Measurements from ENCODE around the gene RAP1GAP. TPM values are rescaled to one million over a fixed set of nuclear protein-coding genes. Genes with fewer than 3 reads are reported as not detected.

Gene RAP1GAP
- total and polyA plus RNA-seq, 9 of the 15 experiments (the other 6 are each of a cell fraction or from before 2014, with no cell fraction given): 0.29 to 30.2 (median 19.2) TPM

- FAIRE-seq: peak; percentile 48
- ChIA-PET CTCF (ENCODE audit: low intra/inter-chr PET ratio) (no interaction called here), POLR2A (interaction anchor here (0.9 kb wide), 1 partner anchor 46 kb away, joined by 4 read pairs; no protein-coding TSS in a partner anchor)
- H3K9ac ChIP-seq (ENCODE audit: insufficient read depth in 1 of 2, low read depth in 2 of 2, low read length in 2 of 2): 0 out of 4 replicates have a peak overlapping the region, but pooled peaks of 1 of the 2 experiments have one; percentile 41
- no peak for DNase-seq (ENCODE audit: extremely low read depth in 1 of 4, low spot score in 3 of 4)
- H3K36me3 ChIP-seq (ENCODE audit: control insufficient read depth, insufficient read depth, low read length): no peaks in the 10 kb centered on the region
- no TSS peak for BruUV-seq (replicated peaks)
- H4K20me1 ChIP-seq (replicated peaks; ENCODE audit: control insufficient read depth, insufficient read depth, low read length): peaks cover 4% of the 10 kb centered on the region
- no peak overlapping the region for H3K27ac ChIP-seq (ENCODE audit: extremely low read depth, low read depth, low read length)
- no peaks in the 10 kb centered on the region for H3K9me3 ChIP-seq (replicated peaks; ENCODE audit: control insufficient read depth, insufficient read depth, low read depth, low read length)
- no peak overlapping the region for H2AFZ ChIP-seq (ENCODE audit: low read depth, low read length)
- in situ Hi-C loops (cut with MboI) (no loop called here), intact Hi-C loops (cut with micrococcal nuclease) (no loop called here)
- H3K4me2 ChIP-seq (ENCODE audit: insufficient read depth, low read length): no peak overlapping the region
- no peaks in the 10 kb centered on the region for H3K9me1 ChIP-seq (ENCODE audit: control insufficient read depth, insufficient read depth, low read length)
- ATAC-seq: no peak
- no peaks in the 10 kb centered on the region for H3K79me2 ChIP-seq (ENCODE audit: control insufficient read depth, insufficient read depth, low read length)
- no peak overlapping the region for H3K4me3 ChIP-seq
- peaks cover 6 to 20% of the 10 kb centered on the region in 2 experiments; a peak in 3 of 5 replicates for H3K4me1 ChIP-seq (replicated peaks in 1 of 2; ENCODE audit: control insufficient read depth in 2 of 2, insufficient read depth in 2 of 2, low read length in 2 of 2)
- WGBS (ENCODE audit: insufficient coverage, low coverage, missing lambda C conversion rate): 29% methylated on average over 14 of the region's 14 CpGs
- peaks cover 0 to 27% of the 10 kb centered on the region in 2 experiments; a peak in 3 of 5 replicates for H3K27me3 ChIP-seq (ENCODE audit: control insufficient read depth in 2 of 2, insufficient read depth in 2 of 2, low read length in 2 of 2)
- TF ChIP-seq PTBP1 (IDR thresholded peaks at IDR 0.05; ENCODE audit: low read depth, low read length) (0 out of 2 replicates have a peak, but pooled peaks have one; percentile 69), ZNF12 (CRISPR knock-in tag; IDR thresholded peaks at IDR 0.05) (no peak), FOXK1 (CRISPR knock-in tag; IDR thresholded peaks at IDR 0.05; ENCODE audit: borderline replicate concordance) (no peak), BMI1 (IDR thresholded peaks at IDR 0.05; ENCODE audit: low read length) (no peak), ZFP36 (IDR thresholded peaks at IDR 0.05; ENCODE audit: low read depth, low read length, partially characterized antibody) (peak; percentile 91), PPARD (CRISPR knock-in tag; IDR thresholded peaks at IDR 0.05) (no peak), BCOR (IDR thresholded peaks at IDR 0.05) (peak; percentile 84), NFE2 (IDR thresholded peaks at IDR 0.05; ENCODE audit: low read depth) (0 out of 2 replicates have a peak, but pooled peaks have one; percentile 17), HMG20B (CRISPR knock-in tag; IDR thresholded peaks at IDR 0.05) (no peak), MAFF (IDR thresholded peaks at IDR 0.05; ENCODE audit: low read length) (no peak), RBM25 (IDR thresholded peaks at IDR 0.05; ENCODE audit: low read depth, low read length, severe bottlenecking) (peak; percentile 88), KLF13 (tag; IDR thresholded peaks at IDR 0.05; ENCODE audit: borderline replicate concordance, low read depth) (no peak), ZNF197 (CRISPR knock-in tag; IDR thresholded peaks at IDR 0.05; ENCODE audit: low read depth) (no peak), ZSCAN32 (CRISPR knock-in tag; IDR thresholded peaks at IDR 0.05) (no peak), ZBTB8A (IDR thresholded peaks at IDR 0.05; ENCODE audit: partially characterized antibody) (no peak), ZNF583 (CRISPR knock-in tag; IDR thresholded peaks at IDR 0.05) (no peak), BACH1 (tag; IDR thresholded peaks at IDR 0.05) (no peak), RBM34 (IDR thresholded peaks at IDR 0.05; ENCODE audit: borderline replicate concordance, insufficient read depth, low read length) (no peak), RBM14 (IDR thresholded peaks at IDR 0.05; ENCODE audit: borderline replicate concordance, insufficient read depth, low read depth, low read length) (no peak), HBP1 (CRISPR knock-in tag; IDR thresholded peaks at IDR 0.05) (no peak), TFAM (CRISPR knock-in tag; conservative IDR thresholded peaks at IDR 0.05) (no peak), ADNP (tag; IDR thresholded peaks at IDR 0.05) (peak; percentile 68)
- TF ChIP-seq, protein P1, sequence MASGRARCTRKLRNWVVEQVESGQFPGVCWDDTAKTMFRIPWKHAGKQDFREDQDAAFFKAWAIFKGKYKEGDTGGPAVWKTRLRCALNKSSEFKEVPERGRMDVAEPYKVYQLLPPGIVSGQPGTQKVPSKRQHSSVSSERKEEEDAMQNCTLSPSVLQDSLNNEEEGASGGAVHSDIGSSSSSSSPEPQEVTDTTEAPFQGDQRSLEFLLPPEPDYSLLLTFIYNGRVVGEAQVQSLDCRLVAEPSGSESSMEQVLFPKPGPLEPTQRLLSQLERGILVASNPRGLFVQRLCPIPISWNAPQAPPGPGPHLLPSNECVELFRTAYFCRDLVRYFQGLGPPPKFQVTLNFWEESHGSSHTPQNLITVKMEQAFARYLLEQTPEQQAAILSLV (tag; IDR thresholded peaks at IDR 0.05): no peak
Observed at GRCh38 chr1:21564521-21565095, 104.5 kb downstream of the RAP1GAP start.

Measured in K562 (cell line).